Aortic smooth muscle cell (primary cell): ENCODE measurements around the gene OR10S1. TPM values are rescaled to one million over a fixed set of nuclear protein-coding genes. Genes with fewer than 3 reads are reported as not detected.

Experiments
- total RNA-seq: library from RNA; depleted of rRNA; stranded (reverse); fragments of >200 nt; gene quantifications from 2 replicates; pipeline ENCODE4 v1.2.3, GENCODE V29; 2014

OR10S1 gene, protein sequence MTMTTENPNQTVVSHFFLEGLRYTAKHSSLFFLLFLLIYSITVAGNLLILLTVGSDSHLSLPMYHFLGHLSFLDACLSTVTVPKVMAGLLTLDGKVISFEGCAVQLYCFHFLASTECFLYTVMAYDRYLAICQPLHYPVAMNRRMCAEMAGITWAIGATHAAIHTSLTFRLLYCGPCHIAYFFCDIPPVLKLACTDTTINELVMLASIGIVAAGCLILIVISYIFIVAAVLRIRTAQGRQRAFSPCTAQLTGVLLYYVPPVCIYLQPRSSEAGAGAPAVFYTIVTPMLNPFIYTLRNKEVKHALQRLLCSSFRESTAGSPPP
- total RNA-seq: not detected in 2 replicates

DNA sequence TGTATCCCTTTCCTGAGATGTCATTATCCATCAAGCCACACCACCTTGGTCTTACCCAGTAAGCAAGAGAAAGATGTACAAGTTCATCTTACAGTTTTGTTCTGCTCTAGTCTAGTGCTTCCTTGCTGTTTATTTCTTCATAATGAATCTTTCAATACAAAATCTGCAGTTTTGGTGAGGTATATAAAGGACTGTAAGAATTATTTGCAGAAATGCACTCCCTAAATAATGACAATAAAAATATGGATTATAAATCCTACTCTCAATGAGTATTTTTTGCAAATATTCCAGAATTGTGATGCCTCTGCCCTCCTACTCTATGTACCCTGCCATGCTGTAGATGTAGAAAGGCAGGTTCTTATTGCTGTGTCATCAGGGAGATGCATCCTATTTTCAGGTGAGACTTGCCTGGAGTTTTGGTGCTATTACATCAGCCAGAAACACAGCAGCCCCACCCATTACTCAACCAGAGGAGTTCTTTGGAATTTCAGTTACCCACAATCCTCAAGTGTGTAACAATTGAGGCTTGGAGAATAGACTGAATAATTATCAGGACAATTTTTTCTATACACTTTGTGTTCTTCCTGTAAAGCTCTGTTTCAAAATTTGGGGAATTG lies at the start of gene OR10S1:
TSS of gene OR10S1 (minus strand) at position 51 of the 617 bp plus-strand sequence. CDS start 117 bp downstream, outside the sequence.

DNA sequence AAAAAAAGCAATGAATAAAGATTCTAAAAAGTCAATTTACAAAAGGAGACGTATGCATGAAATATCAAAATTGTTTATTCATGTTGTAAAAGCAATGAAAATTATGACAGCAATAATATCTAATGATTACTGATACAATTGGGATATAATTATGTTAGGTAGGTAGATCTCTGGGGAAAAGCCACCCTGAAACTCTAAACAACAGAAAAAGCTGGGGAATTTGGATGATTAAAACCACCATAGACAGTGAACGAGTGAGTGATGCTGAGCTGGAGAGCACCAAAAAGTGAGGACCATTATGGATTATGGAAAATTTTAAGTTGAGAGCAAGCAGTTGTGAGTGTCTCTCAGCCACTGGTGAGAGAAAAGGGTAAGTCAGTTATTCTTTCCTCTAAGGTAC lies 48.9 kb upstream of the OR10S1 start, which contains the start of gene OR10G8:
TSS of gene OR10G8 (plus strand) at position 301 of the 400 bp plus-strand sequence. CDS start 2,825 bp downstream, outside the sequence.

DNA sequence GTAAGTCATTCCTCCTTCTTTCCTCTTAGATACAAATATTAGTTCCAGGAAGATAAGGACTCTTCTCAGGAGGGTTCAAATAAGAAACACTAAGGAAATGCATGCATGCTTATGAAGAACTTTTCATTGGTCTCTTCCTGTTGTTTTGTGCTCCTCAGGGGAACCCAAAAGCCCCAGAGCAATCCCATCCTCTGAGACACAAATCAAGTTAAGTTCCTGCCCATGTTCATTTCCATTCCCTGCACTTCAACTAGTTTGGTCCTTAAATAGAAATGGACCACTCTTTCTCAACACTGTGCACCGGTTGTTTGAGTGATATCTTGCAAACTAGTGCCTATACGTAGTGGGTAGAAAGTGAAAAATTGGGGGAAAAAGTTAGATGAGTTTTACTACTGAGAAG lies 35.1 kb upstream of the OR10S1 start, which contains the start of gene OR10G4:
TSS of gene OR10G4 (plus strand) at position 301 of the 400 bp plus-strand sequence. CDS start 2,578 bp downstream, outside the sequence.

DNA sequence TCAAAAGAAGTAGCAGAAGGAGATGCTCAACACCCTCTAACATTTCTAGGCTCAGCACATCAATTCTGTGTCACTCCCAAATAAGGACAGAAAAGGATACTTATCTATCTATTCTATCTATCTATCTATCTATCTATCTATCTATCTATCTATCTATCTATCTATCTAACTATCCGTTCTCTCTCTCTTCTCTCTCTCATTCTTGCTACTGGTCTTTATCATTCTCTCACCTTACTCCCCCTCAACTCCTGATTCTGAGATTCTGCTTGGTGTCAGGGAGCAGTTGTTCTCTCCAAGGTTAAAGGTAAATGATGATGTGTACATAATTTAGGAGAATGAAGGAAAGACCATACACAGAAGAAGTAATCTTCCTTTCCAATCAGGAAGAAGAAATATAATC lies 17.5 kb upstream of the OR10S1 start, which contains the start of gene OR10G6:
TSS of gene OR10G6 (minus strand) at position 43 of the 400 bp plus-strand sequence. CDS start at position 43, 0 bp downstream.

DNA sequence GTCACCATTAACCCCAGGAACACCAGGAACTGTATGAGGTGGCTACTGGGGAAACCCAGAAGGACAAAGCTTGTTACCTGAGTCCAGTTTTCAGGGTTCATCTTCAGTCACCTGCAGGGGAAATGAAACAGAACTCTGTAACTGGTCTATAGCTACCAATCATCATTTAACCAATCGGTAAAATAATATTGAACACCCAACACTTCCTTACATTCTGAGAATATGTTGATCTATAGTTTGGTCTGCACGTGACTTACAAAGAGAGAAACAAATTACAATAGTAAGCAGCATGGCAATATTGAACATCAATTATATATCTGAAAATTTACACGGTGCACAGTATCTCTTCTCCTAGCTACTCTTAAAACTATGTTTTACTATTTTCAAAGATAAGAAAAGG lies 33.8 kb downstream of the OR10S1 start, which contains the start of gene OR6T1:
TSS of gene OR6T1 (minus strand) at position 101 of the 400 bp plus-strand sequence. CDS start at position 101, 0 bp downstream.

DNA sequence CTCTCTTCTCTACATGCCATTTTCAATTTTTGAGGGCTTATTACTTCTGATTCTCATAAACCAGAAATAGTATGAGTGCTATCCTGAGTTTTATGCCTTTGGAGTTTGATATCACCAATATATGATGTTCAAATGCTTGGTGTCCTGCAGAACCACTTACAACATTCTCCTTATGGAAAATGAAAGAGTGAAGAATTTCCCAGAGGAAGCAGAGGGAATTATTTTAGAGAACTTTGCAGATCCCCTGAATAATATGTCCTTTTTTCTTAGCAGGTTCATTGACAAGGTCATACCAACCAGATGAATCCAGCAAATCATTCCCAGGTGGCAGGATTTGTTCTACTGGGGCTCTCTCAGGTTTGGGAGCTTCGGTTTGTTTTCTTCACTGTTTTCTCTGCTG lies 38.3 kb downstream of the OR10S1 start, which contains the start of gene OR4D5:
TSS of gene OR4D5 (plus strand) at position 301 of the 400 bp plus-strand sequence. CDS start at position 301, 0 bp downstream.

Other genes with a start within 250 kb of the OR10S1 start
- 4.7 and 5.0 TPM in 2 replicates for gene ZNF202, start 236.1 kb downstream of the OR10S1 start, total RNA-seq
- gene OR6X1, start 223.3 kb downstream of the OR10S1 start, total RNA-seq: not detected in 2 replicates
- gene OR6M1, start 171.4 kb downstream of the OR10S1 start, total RNA-seq: not detected in 2 replicates
- not detected in 2 replicates for gene TMEM225, start 92.1 kb downstream of the OR10S1 start, total RNA-seq
- 0.06 TPM in 1 of 2 replicates, not detected in the other for gene OR8D4, start 75.6 kb downstream of the OR10S1 start, total RNA-seq
- not detected in 2 replicates for gene OR4D5, start 38.2 kb downstream of the OR10S1 start, total RNA-seq
- gene OR6T1, start 33.9 kb downstream of the OR10S1 start, total RNA-seq: not detected in 2 replicates
- gene OR10G6, start 17.4 kb upstream of the OR10S1 start, total RNA-seq: not detected in 2 replicates
- not detected in 2 replicates for gene OR10G4, start 35.2 kb upstream of the OR10S1 start, total RNA-seq
- not detected in 2 replicates for gene OR10G9, start 45.2 kb upstream of the OR10S1 start, total RNA-seq
- not detected in 2 replicates for gene OR10G8, start 49.0 kb upstream of the OR10S1 start, total RNA-seq
- not detected in 2 replicates for gene OR10G7, start 63.5 kb upstream of the OR10S1 start, total RNA-seq
- gene VWA5A, start 137.7 kb upstream of the OR10S1 start, total RNA-seq: 29.7 and 64.4 TPM in 2 replicates
- not detected in 2 replicates for gene OR10D3, start 205.6 kb upstream of the OR10S1 start, total RNA-seq